Left renal cortex interstitium (tissue), 4 donors: Measurements from ENCODE around the gene SLC44A5. TPM values are rescaled to one million over a fixed set of nuclear protein-coding genes. Genes with fewer than 3 reads are reported as not detected.

ENCODE experiments used
- DNase-seq, 4 donors: peaks; one replicate each; pipeline ENCODE4 v3.0.0-alpha.2; 2013; ENCODE audit warnings: low read depth in 4 of 4, low spot score in 2 of 4, missing footprints in 1 of 4
- polyA plus RNA-seq, 4 donors: library from polyadenylated mRNA; unstranded; fragments of 120-200 nt; gene quantifications; one replicate each; pipeline ENCODE4 v1.2.1, GENCODE V29; 2013; ENCODE audit not compliant: insufficient read length in 4 of 4

SLC44A5 gene
- polyA plus RNA-seq, 4 donors: 9.8 to 16.6 (median 12.3) TPM

GRCh38 chr1:75589637-75590036 is 21.3 kb downstream of the SLC44A5 start:
- DNase-seq: no peak

DNA sequence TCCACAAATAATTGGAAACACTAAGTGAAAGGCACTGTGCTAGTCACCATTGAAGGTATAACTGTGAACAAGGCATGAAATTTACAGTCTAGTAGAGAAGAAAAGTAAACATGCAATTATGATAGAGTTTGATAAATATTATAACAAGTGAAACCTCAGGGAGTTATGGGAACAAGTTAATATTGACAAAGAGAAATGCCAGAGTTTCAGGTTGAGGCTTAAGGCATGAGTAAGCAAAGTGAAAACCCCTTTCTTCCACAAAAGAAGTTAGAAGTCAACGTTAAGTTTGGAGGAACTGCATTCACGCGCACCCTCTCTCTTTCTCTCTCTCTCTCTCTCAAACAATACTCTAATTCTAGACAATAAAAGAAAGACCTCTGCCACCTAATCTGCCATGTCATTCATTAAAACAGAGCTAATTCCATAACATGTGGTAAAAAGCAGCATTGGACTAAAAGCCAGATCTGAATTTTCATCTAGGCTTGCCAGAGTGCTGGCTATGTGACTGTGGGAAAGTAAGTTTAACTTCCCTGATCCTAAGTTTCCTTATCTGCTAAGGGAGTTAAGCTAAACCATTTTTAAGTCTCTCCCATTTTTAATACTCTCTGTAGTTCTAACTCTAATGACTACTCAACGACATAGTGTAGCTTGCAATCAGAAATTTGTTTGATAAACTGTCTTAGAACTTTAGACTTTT is 22.0 kb downstream of the SLC44A5 start:
- no peak for DNase-seq

- no peak for DNase-seq
Measured at GRCh38 chr1:75587692-75588091, 23.2 kb downstream of the SLC44A5 start.

GRCh38 chr1:75583282-75583681 is 27.6 kb downstream of the SLC44A5 start:
- DNase-seq: no peak

DNA sequence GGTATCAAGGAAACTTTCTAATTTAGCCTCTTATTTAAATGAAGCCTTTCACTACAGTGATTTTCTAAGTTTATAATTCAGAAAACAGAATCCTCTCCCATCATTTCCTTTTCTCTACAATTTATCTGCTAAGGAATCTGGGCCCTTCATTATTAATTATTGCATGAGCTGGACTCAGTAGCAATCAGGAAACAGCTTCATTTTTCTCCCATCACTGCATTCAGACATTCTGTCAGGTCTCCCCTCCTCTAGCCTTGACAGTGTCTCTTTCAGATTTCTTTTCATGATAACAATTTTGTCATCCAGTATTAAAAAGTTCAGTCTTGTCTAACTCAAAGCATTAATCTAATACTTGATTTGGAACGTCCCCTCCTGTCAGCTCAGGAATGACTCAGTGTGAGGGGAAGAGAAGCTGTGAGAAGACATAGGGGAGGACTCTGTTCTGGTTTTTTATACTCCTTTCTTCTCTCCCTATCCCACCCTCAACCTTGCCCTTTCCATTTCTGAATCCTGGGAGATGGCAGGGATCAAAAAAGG is 28.1 kb downstream of the SLC44A5 start:
- no peak for DNase-seq

- no peak for DNase-seq
Measured at GRCh38 chr1:75579046-75579445, 31.9 kb downstream of the SLC44A5 start.

DNA sequence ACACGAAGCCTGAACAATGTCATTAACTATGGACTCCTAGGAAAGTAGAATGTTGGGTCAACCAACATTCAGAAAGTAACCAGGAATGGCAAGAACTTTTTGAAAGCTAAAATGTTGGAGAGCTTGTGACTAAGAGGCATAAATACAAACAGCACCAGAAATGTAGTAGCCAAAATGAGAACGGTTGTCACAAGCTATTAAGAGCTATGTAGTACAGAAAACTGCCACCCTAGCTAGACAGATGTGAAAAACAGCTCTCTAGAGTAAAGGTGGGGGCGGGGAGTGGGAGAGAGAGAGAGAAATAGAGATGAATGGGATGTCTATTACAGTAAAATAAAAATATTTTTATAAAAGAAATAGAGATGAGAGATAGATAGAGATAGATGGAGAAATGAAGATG is 35.1 kb downstream of the SLC44A5 start:
- DNase-seq: no peak

DNA sequence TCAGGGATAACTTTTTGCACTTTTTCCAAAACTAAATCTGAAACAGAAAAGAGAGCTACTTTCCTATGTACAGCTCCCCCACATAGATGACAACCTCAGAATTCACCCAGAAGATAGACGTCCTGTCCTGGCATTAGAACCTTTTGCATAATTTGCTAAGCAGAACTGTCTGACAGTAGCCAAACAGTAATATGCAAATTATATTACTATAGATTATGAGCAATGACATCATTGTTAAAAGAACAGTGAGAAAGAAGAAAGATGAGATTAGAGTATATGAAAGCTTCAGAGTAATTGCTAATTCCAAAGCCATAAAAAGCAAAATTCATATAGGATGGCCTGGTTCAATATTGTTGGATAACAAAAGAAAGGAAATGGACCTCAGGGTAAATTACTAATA is 43.7 kb downstream of the SLC44A5 start:
- DNase-seq: no peak

GRCh38 chr1:75559800-75560199 is 51.1 kb downstream of the SLC44A5 start:
- DNase-seq: no peak

DNA sequence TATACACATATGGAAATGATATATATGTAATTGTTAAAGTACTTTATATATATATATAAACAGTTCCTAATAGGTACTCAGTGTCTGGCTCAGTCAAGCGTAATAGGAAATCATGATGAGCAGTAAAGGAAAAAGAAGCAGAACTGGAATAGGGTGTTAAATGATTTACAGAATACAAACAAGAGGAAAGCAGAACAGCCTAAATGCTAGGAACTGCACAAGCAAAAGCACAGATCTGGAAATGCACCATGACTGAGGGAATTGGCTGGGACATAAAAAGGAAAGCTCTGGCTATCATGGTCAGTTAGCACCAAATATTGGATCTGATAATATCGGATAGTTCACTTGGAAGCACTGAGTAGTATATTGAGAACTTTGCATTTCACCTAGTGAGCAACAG is 51.8 kb downstream of the SLC44A5 start:
- peak in 1 of 4 donors; percentile 27 for DNase-seq

DNA sequence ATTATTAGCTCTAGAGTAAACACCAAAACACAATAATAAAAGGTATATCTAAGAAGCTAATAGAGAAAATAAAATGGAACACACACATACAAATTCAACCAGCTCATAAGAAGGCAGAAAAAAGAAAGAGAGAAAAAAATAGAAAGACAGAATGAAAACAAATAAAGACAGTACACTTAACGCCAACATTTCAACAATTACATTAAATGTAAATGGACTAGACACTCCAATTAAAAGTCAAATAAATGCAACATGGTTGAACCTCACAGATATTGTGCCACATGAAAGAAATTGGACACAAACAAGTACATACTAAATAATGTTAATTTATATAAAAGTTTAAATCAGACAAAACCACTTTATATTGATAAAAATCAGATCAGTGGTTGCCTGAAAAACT is 56.0 kb downstream of the SLC44A5 start:
- DNase-seq: no peak

GRCh38 chr1:75554181-75554580 is 56.7 kb downstream of the SLC44A5 start:
- DNase-seq: no peak

GRCh38 chr1:75550559-75550958 is 60.4 kb downstream of the SLC44A5 start:
- DNase-seq: no peak

GRCh38 chr1:75548721-75549480 is 62.0 kb downstream of the SLC44A5 start:
- DNase-seq: no peak

- DNase-seq: no peak
Measured at GRCh38 chr1:75543705-75544104, 67.2 kb downstream of the SLC44A5 start.

DNA sequence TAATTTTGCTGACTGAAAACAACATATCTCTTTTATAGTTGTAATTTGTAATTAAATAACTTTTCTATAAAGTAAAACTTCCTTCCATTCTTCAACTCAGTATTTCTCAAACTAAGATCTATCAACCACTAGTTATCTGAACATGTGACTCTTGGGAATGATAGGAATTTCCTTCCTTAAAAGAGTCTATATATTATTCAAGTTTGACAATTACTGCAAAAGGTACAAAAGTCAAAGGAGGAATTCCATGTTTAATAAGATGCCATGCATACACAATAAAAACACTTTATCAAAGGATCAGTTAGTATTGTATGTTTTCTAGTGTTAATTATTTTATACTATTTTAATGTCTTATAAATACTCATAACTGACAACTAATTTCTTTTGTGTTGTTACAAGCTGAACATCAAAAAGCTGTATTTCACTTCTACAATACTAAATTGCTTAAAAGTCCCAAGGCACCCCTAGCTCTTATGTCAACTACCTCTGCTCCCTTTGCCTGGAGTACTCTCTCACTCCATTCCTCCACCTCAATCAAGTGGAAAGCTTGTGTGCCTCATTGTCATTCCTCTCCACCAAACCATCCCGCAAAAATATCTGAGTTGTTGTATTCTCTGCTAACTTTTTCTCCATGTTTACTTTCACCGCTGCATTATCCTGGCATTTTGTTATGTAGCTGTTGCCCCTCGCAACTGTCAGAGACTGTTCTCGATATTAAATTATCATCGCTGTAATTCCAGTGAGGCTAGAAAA is 67.9 kb downstream of the SLC44A5 start:
- DNase-seq: no peak

GRCh38 chr1:75539230-75540116 is 71.4 kb downstream of the SLC44A5 start:
- DNase-seq: no peak

- no peak for DNase-seq
Measured at GRCh38 chr1:75533085-75533484, 77.8 kb downstream of the SLC44A5 start.

- DNase-seq: no peak
Measured at GRCh38 chr1:75531570-75531969, 79.3 kb downstream of the SLC44A5 start.

GRCh38 chr1:75529488-75529887 is 81.4 kb downstream of the SLC44A5 start:
- DNase-seq: no peak
